Activated B cell treated with CpG ODN at 0.5 μM for 24 hours (primary cell): ENCODE measurements around the gene IL32. TPM values are rescaled to one million over a fixed set of nuclear protein-coding genes. Genes with fewer than 3 reads are reported as not detected.

Experiments used
- ATAC-seq: fragments of 200-7000 bp; cut with Tn5 transposase; one replicate; pipeline ENCODE4 v1.10.0; 2021; ENCODE audit warnings: low read depth, mild to moderate bottlenecking, moderate library complexity
- CTCF ChIA-PET: fragments of 350-600 bp; sonication (Branson Sonifier 250); formaldehyde crosslinking; loops from one replicate; lab custom pipeline; 2021; ENCODE audit warnings: antibody characterized with exemption; lab: Charles Lee
- POLR2A ChIA-PET: fragments of 350-600 bp; sonication (Branson Sonifier 250); formaldehyde crosslinking; loops from one replicate; lab custom pipeline; 2021; ENCODE audit warnings: antibody characterized with exemption; lab: Charles Lee
- DNase-seq: peaks from one replicate; pipeline ENCODE4 v3.0.0; 2022
- H3K27ac Mint-ChIP-seq: one replicate; pipeline ENCODE4 v1.8.0; 2020; ENCODE audit warnings: mixed read lengths
- H3K27me3 Mint-ChIP-seq: one replicate; pipeline ENCODE4 v1.8.0; 2021; ENCODE audit warnings: mixed read lengths
- H3K36me3 Mint-ChIP-seq: one replicate; pipeline ENCODE4 v1.8.0; 2021; ENCODE audit warnings: low read depth, mixed read lengths
- H3K4me1 Mint-ChIP-seq: one replicate; pipeline ENCODE4 v1.8.0; 2021; ENCODE audit warnings: mixed read lengths
- H3K4me3 Mint-ChIP-seq: one replicate; pipeline ENCODE4 v1.8.0; 2020; ENCODE audit warnings: mild to moderate bottlenecking, mixed read lengths
- H3K9me3 Mint-ChIP-seq: one replicate; pipeline ENCODE4 v1.8.0; 2020; ENCODE audit warnings: mixed read lengths
- intact Hi-C: fragments of 100-400 bp; cut with micrococcal nuclease; formaldehyde crosslinking; loops from one replicate; pipeline ENCODE4 v1.15.1; 2024
- total RNA-seq: library from RNA; stranded (reverse); gene quantifications from 2 replicates; pipeline ENCODE4 v1.2.3, GENCODE V29; 2022
- TF ChIP-seq, protein P1 (sequence below): fragments of 200-600 bp; IDR thresholded peaks from one replicate; pipeline ENCODE4 v1.8.0; 2022; ENCODE audit warnings: antibody characterized with exemption, mild to moderate bottlenecking

IL32 gene
- total RNA-seq, 1 donor from 2014 or later, result 3.4 TPM

GRCh38 chr16:3027983-3028715 is 37.3 kb upstream of the IL32 start:
- DNase-seq (peak; percentile 79), ATAC-seq (peak; percentile 51)
- intact Hi-C loops, result loop anchor here (1.0 to 2.0 kb wide), 2 partner anchors 25 to 31 kb away; no protein-coding TSS in a partner anchor
- H3K36me3 Mint-ChIP-seq, result peaks cover 21% of the 10 kb centered on the region
- TF ChIP-seq, protein P1, sequence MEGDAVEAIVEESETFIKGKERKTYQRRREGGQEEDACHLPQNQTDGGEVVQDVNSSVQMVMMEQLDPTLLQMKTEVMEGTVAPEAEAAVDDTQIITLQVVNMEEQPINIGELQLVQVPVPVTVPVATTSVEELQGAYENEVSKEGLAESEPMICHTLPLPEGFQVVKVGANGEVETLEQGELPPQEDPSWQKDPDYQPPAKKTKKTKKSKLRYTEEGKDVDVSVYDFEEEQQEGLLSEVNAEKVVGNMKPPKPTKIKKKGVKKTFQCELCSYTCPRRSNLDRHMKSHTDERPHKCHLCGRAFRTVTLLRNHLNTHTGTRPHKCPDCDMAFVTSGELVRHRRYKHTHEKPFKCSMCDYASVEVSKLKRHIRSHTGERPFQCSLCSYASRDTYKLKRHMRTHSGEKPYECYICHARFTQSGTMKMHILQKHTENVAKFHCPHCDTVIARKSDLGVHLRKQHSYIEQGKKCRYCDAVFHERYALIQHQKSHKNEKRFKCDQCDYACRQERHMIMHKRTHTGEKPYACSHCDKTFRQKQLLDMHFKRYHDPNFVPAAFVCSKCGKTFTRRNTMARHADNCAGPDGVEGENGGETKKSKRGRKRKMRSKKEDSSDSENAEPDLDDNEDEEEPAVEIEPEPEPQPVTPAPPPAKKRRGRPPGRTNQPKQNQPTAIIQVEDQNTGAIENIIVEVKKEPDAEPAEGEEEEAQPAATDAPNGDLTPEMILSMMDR, result peak; percentile 42
- no peak overlapping the region for H3K4me3 Mint-ChIP-seq
- H3K4me1 Mint-ChIP-seq, result peaks cover 25% of the 10 kb centered on the region
- H3K9me3 Mint-ChIP-seq, result no peaks in the 10 kb centered on the region
- ChIA-PET POLR2A (interaction anchor here (0.6 to 2.4 kb wide), 11 partner anchors 8 to 349 kb away, joined by 3 to 23 read pairs (median 4); partner anchors contain the start of genes KCTD5, TNFRSF12A, ZNF213 and ZNF263), CTCF (interaction anchor here (0.5 to 9.0 kb wide), 16 partner anchors 9 to 161 kb away, joined by 3 to 87 read pairs (median 4); partner anchors contain the start of genes TNFRSF12A and ZNF213)
- no peak overlapping the region for H3K27ac Mint-ChIP-seq
- peaks cover 25% of the 10 kb centered on the region for H3K27me3 Mint-ChIP-seq

DNA sequence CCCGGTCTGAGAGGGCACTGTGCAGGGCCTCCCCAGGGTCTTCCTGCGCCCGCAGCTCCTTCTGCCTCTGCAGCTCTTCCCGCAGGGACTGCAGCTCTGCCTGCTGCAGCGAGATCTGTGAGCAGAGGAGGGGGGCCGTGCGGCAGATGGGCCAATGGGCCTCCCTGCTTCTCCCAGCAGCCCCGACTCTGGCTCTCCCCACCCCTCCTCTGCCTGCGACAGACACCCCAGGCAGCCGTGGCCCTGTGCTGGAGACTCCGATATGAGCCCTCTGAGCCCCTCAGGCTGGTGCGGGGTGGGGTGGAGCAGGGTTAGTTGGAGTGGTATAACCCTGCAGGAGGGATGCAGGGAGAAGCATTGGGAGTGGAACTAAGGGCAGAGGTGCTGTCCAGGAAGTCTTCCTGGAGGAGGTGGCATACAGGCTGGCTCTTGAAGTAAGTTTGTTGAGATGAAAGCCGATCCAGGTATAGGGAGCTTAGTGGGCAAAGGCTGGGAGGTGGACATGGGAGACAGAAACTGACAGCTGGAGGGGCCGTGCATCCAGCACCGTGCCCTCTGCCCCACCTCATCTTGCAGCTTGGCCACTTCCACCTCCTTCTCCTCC is 36.6 kb upstream of the IL32 start:
- no peak for ATAC-seq
- CTCF ChIA-PET, result interaction anchor here (0.5 to 9.0 kb wide), 13 partner anchors 8 to 154 kb away, joined by 3 to 87 read pairs (median 4); partner anchors contain the start of genes TNFRSF12A and ZNF213
- TF ChIP-seq, protein P1, result no peak
- peaks cover 21% of the 10 kb centered on the region for H3K36me3 Mint-ChIP-seq
- H3K4me3 Mint-ChIP-seq, result no peak overlapping the region
- no peak overlapping the region for H3K27ac Mint-ChIP-seq
- peaks cover 31% of the 10 kb centered on the region for H3K27me3 Mint-ChIP-seq
- peaks cover 19% of the 10 kb centered on the region for H3K4me1 Mint-ChIP-seq
- POLR2A ChIA-PET, result interaction anchor here (0.6 to 2.4 kb wide), 11 partner anchors 9 to 348 kb away, joined by 3 to 23 read pairs (median 4); partner anchors contain the start of genes TNFRSF12A and ZNF213
- H3K9me3 Mint-ChIP-seq, result no peaks in the 10 kb centered on the region
- intact Hi-C loops, result loop anchor here (1.0 to 2.0 kb wide), 2 partner anchors 26 to 30 kb away; no protein-coding TSS in a partner anchor
- DNase-seq, result no peak

- Mint-ChIP-seq H3K9me3 (no peaks in the 10 kb centered on the region), H3K27me3 (peaks cover 36% of the 10 kb centered on the region), H3K4me3 (no peak overlapping the region), H3K27ac (no peak overlapping the region), H3K4me1 (peaks cover 13% of the 10 kb centered on the region), H3K36me3 (peaks cover 16% of the 10 kb centered on the region)
- intact Hi-C loops, result loop anchor here (2.0 kb wide), 2 partner anchors 17 to 29 kb away; partner anchors contain the start of gene MMP25
- no peak for ATAC-seq
- ChIA-PET CTCF (interaction anchor here (1.6 to 9.0 kb wide), 5 partner anchors 10 to 138 kb away, joined by 4 to 87 read pairs (median 38); partner anchors contain the start of genes TNFRSF12A and ZNF213), POLR2A (interaction anchor here (0.6 to 2.4 kb wide), 5 partner anchors 22 to 336 kb away, joined by 3 to 23 read pairs (median 3); partner anchors contain the start of gene ZNF213)
- TF ChIP-seq, protein P1, result no peak
- no peak for DNase-seq
Measured at GRCh38 chr16:3029491-3030221, 35.8 kb upstream of the IL32 start.

GRCh38 chr16:3030222-3031212 is 34.9 kb upstream of the IL32 start:
- Mint-ChIP-seq H3K36me3 (peaks cover 16% of the 10 kb centered on the region), H3K27ac (no peak overlapping the region), H3K4me1 (peaks cover 14% of the 10 kb centered on the region), H3K27me3 (peaks cover 41% of the 10 kb centered on the region), H3K9me3 (no peaks in the 10 kb centered on the region), H3K4me3 (no peak overlapping the region)
- DNase-seq (no peak), ATAC-seq (no peak)
- POLR2A ChIA-PET, result interaction anchor here (0.6 to 2.4 kb wide), 6 partner anchors 8 to 1943 kb away, joined by 3 to 23 read pairs (median 6); partner anchors contain the start of genes HCFC1R1 and ZNF213
- CTCF ChIA-PET, result interaction anchor here (1.3 to 9.0 kb wide), 8 partner anchors 11 to 137 kb away, joined by 3 to 87 read pairs (median 6); partner anchors contain the start of genes TNFRSF12A and ZNF213
- TF ChIP-seq, protein P1, result no peak
- intact Hi-C loops, result loop anchor here (1.0 to 2.0 kb wide), 3 partner anchors 16 to 136 kb away; partner anchors contain the start of gene MMP25
